HEK293 (cell line): ENCODE measurements around the gene ALDH1B1.

ENCODE experiments used
- CTCF ChIA-PET: fragments of 350-600 bp; formaldehyde crosslinking; extraction: SDS; loops from one replicate; lab custom pipeline; 2021; ENCODE audit warnings: antibody characterized with exemption; lab: Yijun Ruan, JAX
- POLR2A ChIA-PET: fragments of 300-600 bp; formaldehyde crosslinking; extraction: SDS; loops from one replicate; lab custom pipeline; 2020; ENCODE audit warnings: antibody characterized with exemption, inconsistent platforms; lab: Yijun Ruan, JAX
- H3K27ac ChIP-seq: fragments of 200-500 bp; sonication (Bioruptor generic); 2 replicates; pipeline ENCODE4 v1.5.1; 2014; ENCODE audit warnings: low read depth, low read length, control low read depth, inconsistent platforms; ENCODE audit errors: extremely low read depth
- H3K36me3 ChIP-seq, 2 experiments: fragments of 200-500 bp in 1 of 2; sonication (Bioruptor generic) in 1 of 2; 1 replicate in 1 of 2; 2 replicates in 1 of 2; pipeline ENCODE4 v1.5.1; 2014 to 2017; ENCODE audit warnings: inconsistent platforms in 2 of 2, low read length in 2 of 2; ENCODE audit not compliant: control insufficient read depth in 2 of 2, insufficient read depth in 1 of 2
- H3K4me1 ChIP-seq: fragments of 200-500 bp; sonication (Bioruptor generic); 2 replicates; pipeline ENCODE4 v1.5.1; 2014; ENCODE audit warnings: mild to moderate bottlenecking, low read length, inconsistent platforms; ENCODE audit not compliant: control insufficient read depth, insufficient read depth
- H3K4me3 ChIP-seq: 2 replicates; pipeline ENCODE4 v1.5.1; 2011; ENCODE audit warnings: low read depth, mild to moderate bottlenecking, control low read depth, low read length, moderate library complexity
- H3K9me3 ChIP-seq: fragments of 200-500 bp; sonication (Bioruptor generic); 2 replicates; pipeline ENCODE4 v1.5.1; 2014; ENCODE audit warnings: low read depth, low read length, inconsistent platforms; ENCODE audit not compliant: control insufficient read depth, insufficient read depth
- IKZF3 ChIP-seq: fragments of 450-650 bp; IDR thresholded peaks from 2 replicates; pipeline ENCODE4 v1.5.0; 2018; ENCODE audit warnings: missing biosample characterization, mild to moderate bottlenecking, missing genetic modification characterization, moderate library complexity
- OSR2 ChIP-seq: fragments of 450-650 bp; formaldehyde crosslinking; IDR thresholded peaks from 2 replicates; pipeline ENCODE4 v1.5.1; 2016; ENCODE audit warnings: missing biosample characterization, missing genetic modification characterization
- TCF7L2 ChIP-seq: IDR thresholded peaks from 2 replicates; pipeline ENCODE4 v1.6.1; 2011; ENCODE audit warnings: low read depth, mild to moderate bottlenecking, inconsistent platforms, low read length, moderate library complexity, borderline replicate concordance
- TRIM28 ChIP-seq: IDR thresholded peaks from 2 replicates; pipeline ENCODE4 v1.6.1; 2011; ENCODE audit warnings: low read length, control low read depth, borderline replicate concordance
- ZFP41 ChIP-seq: fragments of 450-650 bp; formaldehyde crosslinking; IDR thresholded peaks from 2 replicates; pipeline ENCODE4 v1.5.1; 2016; ENCODE audit warnings: missing biosample characterization, missing genetic modification characterization, borderline replicate concordance
- ZNF19 ChIP-seq: fragments of 450-650 bp; formaldehyde crosslinking; IDR thresholded peaks from 2 replicates; pipeline ENCODE4; 2016; ENCODE audit warnings: missing biosample characterization, missing genetic modification characterization, low read depth
- ZNF202 ChIP-seq: fragments of 450-650 bp; formaldehyde crosslinking; IDR thresholded peaks from 2 replicates; pipeline ENCODE4 v1.5.1; 2016; ENCODE audit warnings: missing biosample characterization, missing genetic modification characterization, borderline replicate concordance
- ZNF214 ChIP-seq: fragments of 450-650 bp; formaldehyde crosslinking; IDR thresholded peaks from 2 replicates; pipeline ENCODE4 v1.5.1; 2017; ENCODE audit warnings: missing biosample characterization, mild to moderate bottlenecking, missing genetic modification characterization, borderline replicate concordance
- ZNF530 ChIP-seq: fragments of 450-650 bp; formaldehyde crosslinking; IDR thresholded peaks from 2 replicates; pipeline ENCODE4 v1.5.1; 2016; ENCODE audit warnings: low read depth, missing biosample characterization, missing genetic modification characterization
- ZNF560 ChIP-seq: fragments of 450-650 bp; formaldehyde crosslinking; IDR thresholded peaks from 2 replicates; pipeline ENCODE4 v1.5.1; 2017; ENCODE audit warnings: missing biosample characterization, missing genetic modification characterization, borderline replicate concordance
- ZNF623 ChIP-seq: fragments of 450-650 bp; formaldehyde crosslinking; IDR thresholded peaks from 2 replicates; pipeline ENCODE4 v1.5.1; 2016; ENCODE audit warnings: missing biosample characterization, missing genetic modification characterization
- ZNF639 ChIP-seq: fragments of 450-650 bp; formaldehyde crosslinking; IDR thresholded peaks from 2 replicates; pipeline ENCODE4 v1.5.1; 2016; ENCODE audit warnings: missing biosample characterization, missing genetic modification characterization
- ZNF658 ChIP-seq: fragments of 450-650 bp; formaldehyde crosslinking; IDR thresholded peaks from 2 replicates; pipeline ENCODE4; 2016; ENCODE audit warnings: missing biosample characterization, missing genetic modification characterization
- ZNF704 ChIP-seq: fragments of 450-650 bp; formaldehyde crosslinking; IDR thresholded peaks from 2 replicates; pipeline ENCODE4 v1.5.1; 2016; ENCODE audit warnings: missing biosample characterization, missing genetic modification characterization
- ZNF768 ChIP-seq: fragments of 450-650 bp; formaldehyde crosslinking; IDR thresholded peaks from 2 replicates; pipeline ENCODE4 v1.5.1; 2018; ENCODE audit warnings: missing biosample characterization, mild to moderate bottlenecking, missing genetic modification characterization
- ZSCAN5A ChIP-seq: fragments of 450-650 bp; formaldehyde crosslinking; IDR thresholded peaks from 2 replicates; pipeline ENCODE4 v1.5.1; 2016; ENCODE audit warnings: missing biosample characterization, missing genetic modification characterization

ALDH1B1 gene

GRCh38 chr9:38445154-38446043 lies 52.9 kb downstream of the ALDH1B1 start:
- H3K27ac ChIP-seq = no peak overlapping the region
- TF ChIP-seq ZSCAN5A (tag by site-specific recombination) (no peak), TRIM28 (no peak), ZNF639 (tag by site-specific recombination) (no peak), ZNF530 (tag by site-specific recombination) (no peak), ZNF658 (tag by site-specific recombination) (no peak)
- H3K4me3 ChIP-seq = no peak overlapping the region
- no peaks in the 10 kb centered on the region for H3K4me1 ChIP-seq
- H3K9me3 ChIP-seq = no peaks in the 10 kb centered on the region
- ChIA-PET CTCF (interaction anchor here (1.2 kb wide), 1 partner anchor 12 kb away, joined by 3 read pairs; no protein-coding TSS in a partner anchor), POLR2A (no interaction called here)
- no peaks in the 10 kb centered on the region for H3K36me3 ChIP-seq

GRCh38 chr9:38447703-38448102 lies 55.2 kb downstream of the ALDH1B1 start:
- no peaks in the 10 kb centered on the region for H3K36me3 ChIP-seq
- no peak overlapping the region for H3K4me3 ChIP-seq
- H3K9me3 ChIP-seq = no peaks in the 10 kb centered on the region
- no peak overlapping the region for H3K27ac ChIP-seq
- H3K4me1 ChIP-seq = no peaks in the 10 kb centered on the region
- CTCF ChIA-PET = interaction anchor here (1.0 kb wide), 1 partner anchor 14 kb away, joined by 3 read pairs; no protein-coding TSS in a partner anchor
- no peak for TF ChIP-seq ZNF214 (tag by site-specific recombination)
- TF ChIP-seq OSR2 (tag by site-specific recombination) = no peak
- no peak for TF ChIP-seq ZNF19 (tag by site-specific recombination)
- no peak for TF ChIP-seq ZNF560 (tag by site-specific recombination)
- TF ChIP-seq ZNF202 (tag by site-specific recombination) = no peak
- no peak for TF ChIP-seq ZFP41
- no peak for TF ChIP-seq IKZF3 (tag by site-specific recombination)
- no peak for TF ChIP-seq ZNF704 (tag by site-specific recombination)
- TF ChIP-seq TCF7L2 = no peak
- no peak for TF ChIP-seq ZNF623 (tag by site-specific recombination)
- TF ChIP-seq ZNF768 (tag by site-specific recombination) = no peak
- POLR2A ChIA-PET = no interaction called here
